Tibial nerve (tissue), 4 donors: ENCODE data around the gene TAF8.

ENCODE experiments used
- EP300 ChIP-seq, 2 donors: sonication (generic); formaldehyde crosslinking; IDR thresholded peaks; one replicate each; pipeline ENCODE4 v1.6.1; 2017; ENCODE audit warnings: antibody characterized with exemption in 2 of 2, mild to moderate bottlenecking in 1 of 2
- TF ChIP-seq, protein P1 (sequence below), 5 experiments: fragments of 200-600 bp in 3 of 5; fragments of 450-650 bp in 2 of 5; sonication (generic) in 3 of 5; IDR thresholded peaks; one replicate each; pipeline ENCODE4 v1.5.1; 2016 to 2019; ENCODE audit warnings: antibody characterized with exemption in 5 of 5, mild to moderate bottlenecking in 3 of 5, moderate library complexity in 2 of 5

DNA sequence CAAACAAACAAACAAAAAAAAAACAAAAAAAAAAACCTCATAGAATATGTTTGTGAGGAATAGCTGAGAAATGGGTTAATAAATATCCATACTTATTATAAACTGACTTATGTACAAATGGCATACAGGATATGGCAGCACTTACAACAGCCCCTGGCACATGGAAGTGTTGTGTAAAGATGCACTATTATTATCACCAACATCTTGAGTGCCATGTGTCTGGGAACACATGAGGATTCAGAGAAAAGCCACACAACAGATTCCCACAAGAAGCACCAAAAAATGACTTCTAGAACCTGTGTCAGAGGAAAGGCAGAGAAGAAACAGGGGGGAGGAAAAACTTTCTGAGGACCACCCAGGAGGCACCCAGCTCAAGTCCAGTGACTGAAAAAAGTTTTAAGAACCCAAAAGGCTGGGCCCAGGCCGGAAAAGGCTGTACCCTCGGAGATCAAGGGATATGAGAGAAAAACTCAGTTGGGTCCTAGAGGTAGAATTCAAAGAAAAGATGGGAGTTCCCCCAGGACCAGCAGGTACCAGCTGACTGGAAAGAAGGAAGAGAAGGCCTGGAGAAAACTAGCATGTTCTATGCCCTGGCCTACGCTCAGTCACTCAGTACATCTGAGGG, 9.4 kb upstream of the TAF8 start:
- TF ChIP-seq, protein P1, sequence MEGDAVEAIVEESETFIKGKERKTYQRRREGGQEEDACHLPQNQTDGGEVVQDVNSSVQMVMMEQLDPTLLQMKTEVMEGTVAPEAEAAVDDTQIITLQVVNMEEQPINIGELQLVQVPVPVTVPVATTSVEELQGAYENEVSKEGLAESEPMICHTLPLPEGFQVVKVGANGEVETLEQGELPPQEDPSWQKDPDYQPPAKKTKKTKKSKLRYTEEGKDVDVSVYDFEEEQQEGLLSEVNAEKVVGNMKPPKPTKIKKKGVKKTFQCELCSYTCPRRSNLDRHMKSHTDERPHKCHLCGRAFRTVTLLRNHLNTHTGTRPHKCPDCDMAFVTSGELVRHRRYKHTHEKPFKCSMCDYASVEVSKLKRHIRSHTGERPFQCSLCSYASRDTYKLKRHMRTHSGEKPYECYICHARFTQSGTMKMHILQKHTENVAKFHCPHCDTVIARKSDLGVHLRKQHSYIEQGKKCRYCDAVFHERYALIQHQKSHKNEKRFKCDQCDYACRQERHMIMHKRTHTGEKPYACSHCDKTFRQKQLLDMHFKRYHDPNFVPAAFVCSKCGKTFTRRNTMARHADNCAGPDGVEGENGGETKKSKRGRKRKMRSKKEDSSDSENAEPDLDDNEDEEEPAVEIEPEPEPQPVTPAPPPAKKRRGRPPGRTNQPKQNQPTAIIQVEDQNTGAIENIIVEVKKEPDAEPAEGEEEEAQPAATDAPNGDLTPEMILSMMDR (IDR thresholded peaks at IDR 0.05) = no peak
- no peak for TF ChIP-seq EP300 (IDR thresholded peaks at IDR 0.05)
